OCI-LY3 (cell line): ENCODE data around the gene IPO8.
"Not testable (repeated sequence)": the region's sequence is repeated elsewhere in the genome, so short reads cannot be mapped to it uniquely, and the experiment has no call there.

Experiments
- H2AFZ ChIP-seq: fragments of 200-600, 300-600 bp; shearing (Covaris generic); 2 replicates; pipeline ENCODE4 v1.6.0; 2014; ENCODE audit warnings: antibody characterized with exemption, low read depth, low read length
- H3K27ac ChIP-seq: fragments of 200-600, 300-600 bp; sonication (generic); 2 replicates; pipeline ENCODE4 v1.5.1; 2014; ENCODE audit warnings: mild to moderate bottlenecking, low read length, moderate library complexity, mixed read lengths
- H3K27me3 ChIP-seq: fragments of 200-600, 300-600 bp; sonication (generic); 2 replicates; pipeline ENCODE4 v1.6.1; 2014; ENCODE audit warnings: low read depth, low read length, mixed read lengths
- H3K36me3 ChIP-seq: fragments of 200-600, 300-600 bp; sonication (generic); replicated peaks from 2 replicates; pipeline ENCODE3; 2014; ENCODE audit warnings: low read depth, low read length, mixed read lengths
- H3K4me1 ChIP-seq: fragments of 300-600, 200-600 bp; sonication (generic); 2 replicates; pipeline ENCODE4 v1.6.1; 2014; ENCODE audit warnings: low read length, mixed read lengths
- H3K4me2 ChIP-seq: fragments of 200-600, 300-600 bp; sonication (generic); 2 replicates; pipeline ENCODE4 v1.6.1; 2014; ENCODE audit warnings: low read length, mixed read lengths
- H3K4me3 ChIP-seq: fragments of 300-600, 200-600 bp; sonication (generic); 2 replicates; pipeline ENCODE4 v1.5.1; 2014; ENCODE audit warnings: antibody characterized with exemption, mild to moderate bottlenecking, low read length, moderate library complexity
- H3K79me2 ChIP-seq: fragments of 300-600, 200-600 bp; shearing (Covaris generic); 2 replicates; pipeline ENCODE4 v1.6.1; 2014; ENCODE audit warnings: mild to moderate bottlenecking, low read length, mixed read lengths
- H3K9ac ChIP-seq: fragments of 300-600, 200-600 bp; shearing (Covaris generic); 2 replicates; pipeline ENCODE4 v1.6.0; 2014; ENCODE audit warnings: mild to moderate bottlenecking, low read length, moderate library complexity
- H3K9me3 ChIP-seq: fragments of 200-600, 300-600 bp; shearing (Covaris generic); 2 replicates; pipeline ENCODE4 v1.6.1; 2014; ENCODE audit warnings: low read length, mixed read lengths; ENCODE audit not compliant: insufficient read depth
- H4K20me1 ChIP-seq: fragments of 200-600, 300-600 bp; sonication (generic); 2 replicates; pipeline ENCODE4 v1.6.1; 2016; ENCODE audit warnings: low read length, mixed read lengths; ENCODE audit not compliant: insufficient read depth
- EZH2phosphoT487 ChIP-seq: fragments of 200-600 bp; shearing (Covaris generic); IDR thresholded peaks from 2 replicates; pipeline ENCODE4 v1.6.1; 2018; ENCODE audit warnings: antibody characterized with exemption, mixed run types, low read depth
- TF ChIP-seq, protein P1 (sequence below): fragments of 200-600, 300-600 bp; sonication (generic); IDR thresholded peaks from 2 replicates; pipeline ENCODE4 v1.5.1; 2014; ENCODE audit warnings: antibody characterized with exemption, low read length, low read depth

The IPO8 gene

DNA sequence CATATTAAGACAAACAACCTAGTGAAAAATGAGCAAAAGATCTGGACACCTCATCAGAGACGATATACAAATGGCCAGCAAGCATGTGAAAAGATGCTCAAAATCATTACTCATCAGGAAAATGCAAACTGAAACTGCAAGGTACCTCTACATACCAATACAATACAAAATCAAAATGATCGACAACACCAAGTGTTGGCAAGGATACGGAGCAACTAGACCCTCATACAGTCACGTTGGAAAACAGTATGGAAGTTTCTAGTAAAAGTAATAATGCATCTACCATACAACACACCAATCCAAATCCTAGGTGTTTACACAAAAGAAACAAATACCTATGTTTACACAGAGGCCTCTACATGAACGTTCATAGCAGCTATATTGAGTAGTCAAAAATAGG is 99.9 kb downstream of the IPO8 start:
- H4K20me1 ChIP-seq: no peaks in the 10 kb centered on the region
- no peak overlapping the region for H3K27ac ChIP-seq
- no peaks in the 10 kb centered on the region for H3K27me3 ChIP-seq
- H3K9ac ChIP-seq: no peak overlapping the region
- no peaks in the 10 kb centered on the region for H3K36me3 ChIP-seq
- H3K4me2 ChIP-seq: no peak overlapping the region
- H3K79me2 ChIP-seq: no peaks in the 10 kb centered on the region
- no peak overlapping the region for H3K4me3 ChIP-seq
- H2AFZ ChIP-seq: no peak overlapping the region
- no peaks in the 10 kb centered on the region for H3K9me3 ChIP-seq
- no peaks in the 10 kb centered on the region for H3K4me1 ChIP-seq
- TF ChIP-seq EZH2phosphoT487: no peak
- TF ChIP-seq, protein P1, sequence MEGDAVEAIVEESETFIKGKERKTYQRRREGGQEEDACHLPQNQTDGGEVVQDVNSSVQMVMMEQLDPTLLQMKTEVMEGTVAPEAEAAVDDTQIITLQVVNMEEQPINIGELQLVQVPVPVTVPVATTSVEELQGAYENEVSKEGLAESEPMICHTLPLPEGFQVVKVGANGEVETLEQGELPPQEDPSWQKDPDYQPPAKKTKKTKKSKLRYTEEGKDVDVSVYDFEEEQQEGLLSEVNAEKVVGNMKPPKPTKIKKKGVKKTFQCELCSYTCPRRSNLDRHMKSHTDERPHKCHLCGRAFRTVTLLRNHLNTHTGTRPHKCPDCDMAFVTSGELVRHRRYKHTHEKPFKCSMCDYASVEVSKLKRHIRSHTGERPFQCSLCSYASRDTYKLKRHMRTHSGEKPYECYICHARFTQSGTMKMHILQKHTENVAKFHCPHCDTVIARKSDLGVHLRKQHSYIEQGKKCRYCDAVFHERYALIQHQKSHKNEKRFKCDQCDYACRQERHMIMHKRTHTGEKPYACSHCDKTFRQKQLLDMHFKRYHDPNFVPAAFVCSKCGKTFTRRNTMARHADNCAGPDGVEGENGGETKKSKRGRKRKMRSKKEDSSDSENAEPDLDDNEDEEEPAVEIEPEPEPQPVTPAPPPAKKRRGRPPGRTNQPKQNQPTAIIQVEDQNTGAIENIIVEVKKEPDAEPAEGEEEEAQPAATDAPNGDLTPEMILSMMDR: no peak

DNA sequence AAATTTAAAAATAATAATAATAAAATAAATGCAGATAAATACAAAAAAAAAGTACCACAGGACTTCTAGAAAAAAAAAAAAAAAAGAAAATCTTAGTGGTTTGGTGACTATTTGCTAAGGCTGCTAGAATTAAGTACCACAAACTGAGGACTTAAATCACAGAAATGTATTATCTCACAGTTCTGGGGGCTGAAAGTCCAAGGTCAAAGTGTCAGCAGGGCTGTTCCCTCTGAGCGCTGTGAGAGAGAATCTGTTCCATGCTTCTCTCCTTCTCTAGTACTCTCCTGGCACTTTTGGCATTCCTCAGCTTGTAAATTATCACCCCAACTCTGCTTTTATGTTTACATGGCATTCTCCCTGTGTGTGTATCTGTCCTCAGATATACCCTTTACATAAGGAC is 101.2 kb downstream of the IPO8 start:
- Histone ChIP-seq H3K4me3 (no peak overlapping the region), H3K36me3 (no peaks in the 10 kb centered on the region), H3K27ac (no peak overlapping the region), H3K9ac (no peak overlapping the region), H4K20me1 (no peaks in the 10 kb centered on the region), H2AFZ (no peak overlapping the region), H3K4me1 (no peaks in the 10 kb centered on the region), H3K9me3 (no peaks in the 10 kb centered on the region), H3K79me2 (no peaks in the 10 kb centered on the region), H3K27me3 (no peaks in the 10 kb centered on the region), H3K4me2 (no peak overlapping the region)
- TF ChIP-seq EZH2phosphoT487: no peak
- TF ChIP-seq, protein P1: no peak

DNA sequence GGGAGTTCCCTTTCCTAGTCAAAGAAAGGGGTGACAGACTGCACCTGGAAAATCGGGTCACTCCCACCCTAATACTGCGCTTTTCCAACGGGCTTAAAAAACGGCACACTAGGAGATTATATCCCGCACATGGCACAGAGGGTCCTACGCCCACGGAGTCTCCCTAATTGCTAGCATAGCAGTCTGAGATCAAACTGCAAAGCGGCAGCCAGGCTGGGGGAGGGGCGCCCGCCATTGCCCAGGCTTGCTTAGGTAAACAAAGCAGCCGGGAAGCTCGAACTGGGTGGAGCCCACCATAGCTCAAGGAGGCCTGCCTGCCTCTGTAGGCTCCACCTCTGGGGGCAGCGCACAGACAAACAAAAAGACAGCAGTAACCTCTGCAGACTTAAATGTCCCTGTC is 107.1 kb downstream of the IPO8 start:
- not testable (repeated sequence) for H3K4me1 ChIP-seq, H3K4me2 ChIP-seq, H3K27ac ChIP-seq, H2AFZ ChIP-seq, H3K27me3 ChIP-seq, H4K20me1 ChIP-seq, H3K36me3 ChIP-seq, H3K9ac ChIP-seq, H3K4me3 ChIP-seq, H3K9me3 ChIP-seq, H3K79me2 ChIP-seq

DNA sequence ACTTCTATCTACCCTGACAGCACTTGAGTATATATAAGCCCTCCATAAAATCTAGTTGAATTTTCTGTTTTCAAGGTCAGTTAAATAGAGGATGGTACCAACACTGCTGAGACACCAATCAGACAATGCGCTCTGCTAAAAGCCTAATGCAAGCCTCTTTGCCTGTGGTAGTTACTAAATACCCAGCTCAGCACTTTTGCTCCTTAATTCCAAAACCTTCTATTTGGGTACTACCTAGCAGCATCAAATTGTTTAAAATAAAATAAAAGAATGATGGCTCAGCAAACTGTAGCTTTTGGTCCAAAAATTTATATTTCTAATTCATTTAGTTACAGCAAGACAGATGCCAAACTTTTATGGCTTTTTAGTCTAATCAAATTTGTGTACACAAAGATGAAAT is 107.9 kb downstream of the IPO8 start:
- Histone ChIP-seq H3K27me3 (no peaks in the 10 kb centered on the region), H3K9me3 (no peaks in the 10 kb centered on the region), H3K4me1 (no peaks in the 10 kb centered on the region), H3K4me3 (no peak overlapping the region), H3K27ac (no peak overlapping the region), H3K9ac (no peak overlapping the region), H3K4me2 (no peak overlapping the region), H3K36me3 (no peaks in the 10 kb centered on the region), H2AFZ (no peak overlapping the region), H4K20me1 (no peaks in the 10 kb centered on the region), H3K79me2 (no peaks in the 10 kb centered on the region)
- TF ChIP-seq EZH2phosphoT487: no peak
- TF ChIP-seq, protein P1: no peak

DNA sequence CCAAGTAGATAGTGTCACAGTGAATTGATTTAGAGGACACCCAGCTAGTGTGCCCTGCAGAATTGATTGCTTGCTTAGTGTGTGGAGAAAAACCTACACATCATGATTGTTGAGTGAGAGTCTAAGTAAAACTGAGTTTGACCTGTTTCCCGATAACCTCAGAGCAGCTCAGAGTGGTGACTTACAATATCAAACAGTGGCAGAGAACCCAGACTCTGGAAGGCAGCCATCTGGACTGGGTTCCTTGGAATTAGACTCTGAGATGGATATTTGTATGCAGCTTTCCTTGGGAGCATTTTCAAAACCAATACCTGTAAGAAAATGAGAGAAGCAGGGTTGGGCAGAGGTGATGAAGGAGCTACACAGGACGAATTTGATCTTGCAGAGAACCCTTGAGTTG is 109.8 kb downstream of the IPO8 start:
- no peak for TF ChIP-seq EZH2phosphoT487
- TF ChIP-seq, protein P1: no peak
- H3K79me2 ChIP-seq: no peaks in the 10 kb centered on the region
- no peak overlapping the region for H3K4me3 ChIP-seq
- no peaks in the 10 kb centered on the region for H3K4me1 ChIP-seq
- no peak overlapping the region for H3K9ac ChIP-seq
- H3K27ac ChIP-seq: no peak overlapping the region
- no peaks in the 10 kb centered on the region for H3K9me3 ChIP-seq
- no peaks in the 10 kb centered on the region for H4K20me1 ChIP-seq
- H2AFZ ChIP-seq: no peak overlapping the region
- H3K36me3 ChIP-seq: no peaks in the 10 kb centered on the region
- H3K27me3 ChIP-seq: no peaks in the 10 kb centered on the region
- no peak overlapping the region for H3K4me2 ChIP-seq
